Endothelial cell of umbilical vein (primary cell): ENCODE data around the gene ADAM23. TPM values are rescaled to one million over a fixed set of nuclear protein-coding genes. Genes with fewer than 3 reads are reported as not detected.

Experiments used
- BruUV-seq: library from RNA; stranded (reverse); fragments of 400-500 nt; replicated peaks from 2 replicates; lab custom pipeline; 2021; lab: Mats Ljungman, UMichigan
- CTCF ChIA-PET: fragments of 300-600, 350-600 bp; sonication (Branson Sonifier 250); formaldehyde crosslinking; loops from one replicate; lab custom pipeline; 2021; ENCODE audit warnings: antibody characterized with exemption, inconsistent platforms; lab: Charles Lee
- POLR2A ChIA-PET: fragments of 300-600, 350-600 bp; sonication (Branson Sonifier 250); formaldehyde crosslinking; loops from one replicate; lab custom pipeline; 2021; ENCODE audit warnings: antibody characterized with exemption, inconsistent platforms; lab: Charles Lee
- DNase-seq: peaks from one replicate; pipeline ENCODE4 v3.0.0-alpha.2; 2011; ENCODE audit warnings: low read depth, low spot score
- FAIRE-seq: peaks from 2 replicates; lab custom pipeline; 2011; peaks lifted over from hg19 to GRCh38; lab: Jason Lieb, UNC
- H2AFZ ChIP-seq: 2 replicates; pipeline ENCODE4 v1.6.0; 2012; ENCODE audit warnings: low read depth, low read length, control low read depth, inconsistent platforms
- H3K27ac ChIP-seq: 2 replicates; pipeline ENCODE4 v1.5.1; 2011; ENCODE audit warnings: low read depth, mild to moderate bottlenecking, control low read depth, low read length, moderate library complexity; ENCODE audit not compliant: insufficient read depth
- H3K27me3 ChIP-seq, 2 experiments: 2 replicates each; pipeline versions ENCODE4 v1.6.0 to v1.6.1; 2011; ENCODE audit warnings: low read length in 2 of 2, mixed read lengths in 1 of 2; ENCODE audit not compliant: control insufficient read depth in 2 of 2, insufficient read depth in 2 of 2
- H3K36me3 ChIP-seq, 2 experiments: 2 replicates in 1 of 2; 3 replicates in 1 of 2; pipeline ENCODE4 v1.5.1; 2011; ENCODE audit warnings: low read length in 2 of 2, mild to moderate bottlenecking in 1 of 2, moderate library complexity in 1 of 2; ENCODE audit not compliant: control insufficient read depth in 2 of 2, insufficient read depth in 2 of 2; ENCODE audit errors: extremely low read depth in 1 of 2
- H3K4me1 ChIP-seq: 3 replicates; pipeline ENCODE4 v1.5.1; 2011; ENCODE audit warnings: mild to moderate bottlenecking, low read length; ENCODE audit not compliant: control insufficient read depth, insufficient read depth; ENCODE audit errors: extremely low read depth
- H3K4me2 ChIP-seq: 2 replicates; pipeline ENCODE4 v1.6.1; 2011; ENCODE audit warnings: low read length, control low read depth, mixed read lengths; ENCODE audit not compliant: insufficient read depth
- H3K4me3 ChIP-seq, 3 experiments: fragments of 200-600 bp in 1 of 3; sonication (generic), shearing (Covaris generic) in 1 of 3; replicated peaks in 1 of 3; 2 replicates each; pipeline ENCODE4 v1.5.1; 2011 to 2016; ENCODE audit warnings: control low read depth in 3 of 3, low read length in 3 of 3, mild to moderate bottlenecking in 2 of 3, inconsistent platforms in 1 of 3, low read depth in 1 of 3, moderate library complexity in 1 of 3; ENCODE audit not compliant: insufficient read depth in 1 of 3
- H3K79me2 ChIP-seq: 2 replicates; pipeline ENCODE4 v1.6.0; 2012; ENCODE audit warnings: low read length, inconsistent platforms; ENCODE audit not compliant: control insufficient read depth, insufficient read depth
- H3K9ac ChIP-seq: replicated peaks from 2 replicates; pipeline ENCODE3; 2011; ENCODE audit warnings: low read length, control low read depth; ENCODE audit not compliant: insufficient read depth; ENCODE audit errors: extremely low read depth
- H3K9me1 ChIP-seq: replicated peaks from 3 replicates; pipeline ENCODE4 v1.6.0; 2011; ENCODE audit warnings: mild to moderate bottlenecking, low read length; ENCODE audit not compliant: control insufficient read depth, insufficient read depth; ENCODE audit errors: extremely low read depth
- H3K9me3 ChIP-seq: replicated peaks from 2 replicates; pipeline ENCODE4 v1.5.1; 2012; ENCODE audit warnings: low read length, inconsistent platforms; ENCODE audit not compliant: control insufficient read depth, insufficient read depth
- H4K20me1 ChIP-seq: replicated peaks from 2 replicates; pipeline ENCODE3; 2011; ENCODE audit warnings: mild to moderate bottlenecking, low read length; ENCODE audit not compliant: control insufficient read depth, insufficient read depth; ENCODE audit errors: extremely low read depth
- CTCF ChIP-seq, 2 donors: IDR thresholded peaks; 1 replicate in 1 of 2; 2 replicates in 1 of 2; pipeline ENCODE4 v1.5.1; 2011; ENCODE audit warnings: low read length in 2 of 2, mild to moderate bottlenecking in 2 of 2, moderate library complexity in 2 of 2, control low read depth in 1 of 2, inconsistent platforms in 1 of 2, low read depth in 1 of 2; ENCODE audit not compliant: insufficient read depth in 1 of 2; ENCODE audit errors: extremely low read depth in 1 of 2
- EZH2 ChIP-seq: IDR thresholded peaks from 2 replicates; pipeline ENCODE4 v1.6.1; 2012; ENCODE audit warnings: borderline replicate concordance, low read depth, mild to moderate bottlenecking, moderate library complexity, low read length, inconsistent platforms; ENCODE audit not compliant: severe bottlenecking
- FOS ChIP-seq: IDR thresholded peaks from 2 replicates; pipeline ENCODE4 v1.6.1; 2011; ENCODE audit warnings: mild to moderate bottlenecking, low read length, moderate library complexity, borderline replicate concordance; ENCODE audit not compliant: insufficient read depth
- GATA2 ChIP-seq: IDR thresholded peaks from 2 replicates; pipeline ENCODE4 v1.7.0; 2011; ENCODE audit warnings: low read depth, mild to moderate bottlenecking, moderate library complexity, mixed read lengths, low read length; ENCODE audit not compliant: insufficient read length, insufficient read depth
- JUN ChIP-seq: IDR thresholded peaks from 2 replicates; pipeline ENCODE4 v1.6.1; 2011; ENCODE audit warnings: borderline replicate concordance, low read depth; ENCODE audit not compliant: insufficient read length, insufficient read depth
- MAX ChIP-seq: IDR thresholded peaks from 2 replicates; pipeline ENCODE4 v1.6.1; 2011; ENCODE audit not compliant: insufficient read depth, insufficient read length
- MYC ChIP-seq: IDR thresholded peaks from one replicate; pipeline ENCODE4 v1.6.1; 2011; ENCODE audit warnings: mild to moderate bottlenecking, low read depth, low read length
- POLR2A ChIP-seq: IDR thresholded peaks from 2 replicates; pipeline ENCODE4 v1.6.1; 2012; ENCODE audit warnings: low read depth, mild to moderate bottlenecking, control low read depth, low read length
- POLR2AphosphoS5 ChIP-seq: IDR thresholded peaks from 2 replicates; pipeline ENCODE4 v1.6.1; 2012; ENCODE audit warnings: low read depth, mild to moderate bottlenecking, control low read depth, low read length, moderate library complexity; ENCODE audit not compliant: insufficient read depth
- dilution Hi-C: fragments of 300-500 bp; cut with MboI; formaldehyde crosslinking; loops from one replicate; pipeline ENCODE4 v1.15.0; 2019; ENCODE audit warnings: low sequenced_read_pairs; ENCODE audit not compliant: extremely low pct_ligation_motif_present
- intact Hi-C: fragments of 100-400 bp; cut with micrococcal nuclease; formaldehyde crosslinking; loops from one replicate; pipeline ENCODE4 v1.10.0; 2022
- polyA plus RNA-seq, 4 experiments: library from polyadenylated mRNA; depleted of rRNA in 3 of 4; stranded (reverse) in 3 of 4; unstranded in 1 of 4; fragments of >200 nt; gene quantifications; 2 replicates each; pipeline versions ENCODE4 v1.2.1 to v1.2.3, GENCODE V29; 2011 to 2012; ENCODE audit warnings: missing spikeins in 1 of 4
- total RNA-seq: library from RNA; stranded (reverse); gene quantifications from 2 replicates; pipeline ENCODE4 v1.2.3, GENCODE V29; 2021

ADAM23 gene
- total and polyA plus RNA-seq, 2 donors (not counting 3 experiments of a cell fraction or from before 2014, with no cell fraction given) = 20.6 to 38.5 TPM

GRCh38 chr2:206597717-206598218 lies 154.4 kb downstream of the ADAM23 start:
- intact Hi-C loops = no loop called here
- Histone ChIP-seq H3K79me2 (no peaks in the 10 kb centered on the region), H3K4me2 (no peak overlapping the region), H3K27me3 (no peaks in the 10 kb centered on the region), H2AFZ (no peak overlapping the region), H3K27ac (no peak overlapping the region), H3K4me3 (no peak overlapping the region), H3K9ac (no peak overlapping the region), H3K9me3 (no peaks in the 10 kb centered on the region), H3K9me1 (no peaks in the 10 kb centered on the region), H4K20me1 (no peaks in the 10 kb centered on the region), H3K36me3 (peaks cover 0 to 2% of the 10 kb centered on the region in 2 experiments), H3K4me1 (no peaks in the 10 kb centered on the region)
- FAIRE-seq (no peak), DNase-seq (no peak)
- ChIA-PET POLR2A (no interaction called here), CTCF (interaction anchor here (0.6 kb wide), 1 partner anchor 1475 kb away, joined by 3 read pairs; no protein-coding TSS in a partner anchor)
- dilution Hi-C loops = no loop called here
- TF ChIP-seq EZH2 = no peak
- no peak for TF ChIP-seq FOS
- no peak for TF ChIP-seq POLR2A
- no peak for TF ChIP-seq GATA2
- no peak for TF ChIP-seq JUN
- no peak for TF ChIP-seq MYC
- no peak for TF ChIP-seq CTCF (IDR thresholded peaks at IDR 0.05; ENCODE audit: extremely low read depth in 1 of 2, insufficient read depth in 1 of 2, low read depth in 1 of 2, low read length in 2 of 2)
- TF ChIP-seq POLR2AphosphoS5 = no peak
- TF ChIP-seq MAX = no peak
- no TSS peak for BruUV-seq
